DND-41 (cell line): ENCODE measurements around the gene YEATS2.

ENCODE experiments used
- ATAC-seq: fragments of 200-7000 bp; cut with Tn5 transposase; 3 replicates; pipeline ENCODE4 v1.9.1; 2021; ENCODE audit warnings: low read depth; ENCODE audit not compliant: insufficient read depth
- DNase-seq: peaks from one replicate; pipeline ENCODE4 v3.0.0-alpha.2; 2020
- H2AFZ ChIP-seq: 2 replicates; pipeline ENCODE4 v1.6.0; 2012; ENCODE audit warnings: low read depth, low read length
- H3K27ac ChIP-seq: 2 replicates; pipeline ENCODE4 v1.5.1; 2012; ENCODE audit warnings: low read length, inconsistent platforms
- H3K27me3 ChIP-seq: fragments of 200-600 bp; sonication (generic); 2 replicates; pipeline ENCODE4 v1.6.0; 2012; ENCODE audit warnings: low read length, mild to moderate bottlenecking, inconsistent platforms; ENCODE audit not compliant: insufficient read depth, poor library complexity
- H3K36me3 ChIP-seq: 2 replicates; pipeline ENCODE4 v1.5.1; 2012; ENCODE audit warnings: low read length, inconsistent platforms; ENCODE audit not compliant: insufficient read depth
- H3K4me1 ChIP-seq: 2 replicates; pipeline ENCODE4 v1.5.1; 2012; ENCODE audit warnings: mild to moderate bottlenecking, low read length; ENCODE audit not compliant: insufficient read depth
- H3K4me2 ChIP-seq: 2 replicates; pipeline ENCODE4 v1.6.0; 2012; ENCODE audit warnings: mild to moderate bottlenecking, moderate library complexity, low read length, inconsistent platforms; ENCODE audit not compliant: insufficient read depth
- H3K4me3 ChIP-seq, 2 experiments: fragments of 200-600 bp in 1 of 2; shearing (Covaris generic) in 1 of 2; 2 replicates each; pipeline ENCODE4 v1.5.1; 2012 to 2016; ENCODE audit warnings: inconsistent platforms in 2 of 2, low read length in 2 of 2, mild to moderate bottlenecking in 2 of 2, low read depth in 1 of 2, moderate library complexity in 1 of 2
- H3K79me2 ChIP-seq: 2 replicates; pipeline ENCODE4 v1.6.0; 2012; ENCODE audit warnings: low read length, inconsistent platforms; ENCODE audit not compliant: insufficient read depth
- H3K9ac ChIP-seq: 2 replicates; pipeline ENCODE4 v1.6.0; 2012; ENCODE audit warnings: low read depth, mild to moderate bottlenecking, inconsistent platforms, low read length, moderate library complexity
- H3K9me3 ChIP-seq: 2 replicates; pipeline ENCODE4 v1.5.1; 2012; ENCODE audit warnings: low read length, moderate library complexity, mild to moderate bottlenecking, inconsistent platforms; ENCODE audit not compliant: insufficient read depth, severe bottlenecking
- H4K20me1 ChIP-seq: 2 replicates; pipeline ENCODE4 v1.6.0; 2012; ENCODE audit warnings: low read length; ENCODE audit not compliant: insufficient read depth
- CTCF ChIP-seq: IDR thresholded peaks from 2 replicates; pipeline ENCODE4 v1.5.1; 2012; ENCODE audit warnings: borderline replicate concordance, low read length, moderate library complexity, mild to moderate bottlenecking; ENCODE audit not compliant: poor library complexity, severe bottlenecking; ENCODE audit errors: extremely low read depth
- EZH2 ChIP-seq: IDR thresholded peaks from 3 replicates; pipeline ENCODE4 v1.6.1; 2012; ENCODE audit warnings: borderline replicate concordance, low read depth, mild to moderate bottlenecking, moderate library complexity, low read length, inconsistent platforms; ENCODE audit not compliant: severe bottlenecking

The YEATS2 gene

GRCh38 chr3:183812761-183813445, 115.3 kb downstream of the YEATS2 start:
- H2AFZ ChIP-seq: no peak overlapping the region
- no peaks in the 10 kb centered on the region for H3K27me3 ChIP-seq
- DNase-seq (no peak), ATAC-seq (no peak)
- H3K27ac ChIP-seq: no peak overlapping the region
- H3K9me3 ChIP-seq: no peaks in the 10 kb centered on the region
- no peak overlapping the region for H3K4me3 ChIP-seq
- H3K79me2 ChIP-seq: no peaks in the 10 kb centered on the region
- H3K9ac ChIP-seq: no peak overlapping the region
- no peak for TF ChIP-seq CTCF
- no peak for TF ChIP-seq EZH2
- H4K20me1 ChIP-seq: no peaks in the 10 kb centered on the region
- H3K4me1 ChIP-seq: no peaks in the 10 kb centered on the region
- no peak overlapping the region for H3K4me2 ChIP-seq
- H3K36me3 ChIP-seq: peaks cover 65% of the 10 kb centered on the region

DNA sequence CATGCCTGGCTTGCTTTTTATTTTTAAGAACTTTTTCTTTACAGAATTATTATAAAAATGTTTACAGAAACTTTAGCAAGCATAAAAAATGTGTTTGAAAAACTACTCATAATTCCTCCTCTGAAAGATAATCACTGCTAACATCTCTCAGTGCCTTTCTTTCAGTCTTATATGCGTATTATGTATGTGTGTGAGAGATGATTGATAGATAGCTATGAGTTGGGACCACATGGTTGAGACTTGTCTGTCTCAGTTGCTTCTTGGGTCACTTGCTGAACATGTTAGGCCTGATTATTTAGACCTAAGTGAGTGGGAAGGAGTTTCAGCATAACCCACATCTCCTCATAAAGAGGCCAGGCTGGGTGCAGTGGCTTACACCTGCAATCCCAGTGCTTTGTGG, 116.6 kb downstream of the YEATS2 start:
- no peak overlapping the region for H3K4me2 ChIP-seq
- no peaks in the 10 kb centered on the region for H3K79me2 ChIP-seq
- no peak overlapping the region for H3K27ac ChIP-seq
- no peak overlapping the region for H2AFZ ChIP-seq
- no peak for DNase-seq
- no peaks in the 10 kb centered on the region for H3K9me3 ChIP-seq
- no peaks in the 10 kb centered on the region for H3K27me3 ChIP-seq
- H3K9ac ChIP-seq: no peak overlapping the region
- TF ChIP-seq CTCF (no peak), EZH2 (no peak)
- H3K4me3 ChIP-seq: no peak overlapping the region
- peaks cover 54% of the 10 kb centered on the region for H3K36me3 ChIP-seq
- no peak for ATAC-seq
- H4K20me1 ChIP-seq: no peaks in the 10 kb centered on the region
- H3K4me1 ChIP-seq: no peaks in the 10 kb centered on the region

- no peak for TF ChIP-seq EZH2
- no peak for TF ChIP-seq CTCF
Observed at GRCh38 chr3:183815563-183815940, 118.0 kb downstream of the YEATS2 start.

More at GRCh38 chr3:183815563-183815940, 118.0 kb downstream of the YEATS2 start:
- Histone ChIP-seq H4K20me1 (no peaks in the 10 kb centered on the region), H3K4me3 (no peak overlapping the region), H3K36me3 (peaks cover 41% of the 10 kb centered on the region), H3K79me2 (no peaks in the 10 kb centered on the region), H3K9ac (no peak overlapping the region), H2AFZ (no peak overlapping the region), H3K9me3 (no peaks in the 10 kb centered on the region), H3K27ac (no peak overlapping the region), H3K27me3 (no peaks in the 10 kb centered on the region), H3K4me2 (no peak overlapping the region), H3K4me1 (no peaks in the 10 kb centered on the region)
- ATAC-seq (peak; percentile 22; the same call in 1 of the 3 replicates), DNase-seq (no peak)
